Vagina (tissue), 2 donors: Measurements from ENCODE around the gene RAB8A.

Experiments used
- CTCF ChIP-seq, 3 experiments: fragments of 450-650 bp in 2 of 3; fragments of 200-600 bp in 1 of 3; sonication (generic) in 1 of 3; IDR thresholded peaks; one replicate each; pipeline ENCODE4 v1.5.1; 2017 to 2019; ENCODE audit warnings: antibody characterized with exemption in 3 of 3, mild to moderate bottlenecking in 2 of 3, moderate library complexity in 2 of 3
- POLR2A ChIP-seq, 2 donors: fragments of 450-650 bp; IDR thresholded peaks; one replicate each; pipeline ENCODE4 v1.6.1; 2017; ENCODE audit warnings: antibody characterized with exemption in 2 of 2, mild to moderate bottlenecking in 2 of 2, moderate library complexity in 2 of 2
- POLR2AphosphoS5 ChIP-seq, 2 donors: sonication (generic); formaldehyde crosslinking; IDR thresholded peaks; one replicate each; pipeline ENCODE4 v1.9.0; 2017; ENCODE audit warnings: antibody characterized with exemption in 2 of 2, mild to moderate bottlenecking in 2 of 2, low read depth in 1 of 2; ENCODE audit not compliant: insufficient read depth in 1 of 2

GRCh38 chr19:16098821-16099220, 12.9 kb upstream of the RAB8A start:
- TF ChIP-seq POLR2A (IDR thresholded peaks at IDR 0.05) (no peak), CTCF (IDR thresholded peaks at IDR 0.05) (no peak), POLR2AphosphoS5 (IDR thresholded peaks at IDR 0.05; ENCODE audit: insufficient read depth in 1 of 2, low read depth in 1 of 2) (no peak)
